HCT116 (cell line): ENCODE data around the gene SUPT3H.

ENCODE experiments used
- ATF3 ChIP-seq: IDR thresholded peaks from 2 replicates; pipeline ENCODE4 v1.6.1; 2012
- EZH2 ChIP-seq: fragments of 200-600 bp; sonication (generic); IDR thresholded peaks from 2 replicates; pipeline ENCODE4 v1.6.1; 2017; ENCODE audit warnings: antibody characterized with exemption, mixed run types
- EZH2phosphoT487 ChIP-seq: fragments of 200-600 bp; IDR thresholded peaks from 2 replicates; pipeline ENCODE4 v1.6.1; 2018; ENCODE audit warnings: antibody characterized with exemption, borderline replicate concordance
- JUND ChIP-seq: IDR thresholded peaks from 2 replicates; pipeline ENCODE4 v1.6.1; 2012
- MAX ChIP-seq: IDR thresholded peaks from 2 replicates; pipeline ENCODE4 v1.6.1; 2012
- POLR2A ChIP-seq: IDR thresholded peaks from 2 replicates; pipeline ENCODE4 v1.7.0; 2011; ENCODE audit warnings: borderline replicate concordance; ENCODE audit not compliant: insufficient read depth, insufficient read length; ENCODE audit errors: extremely low read depth
- POLR2AphosphoS5 ChIP-seq: IDR thresholded peaks from 2 replicates; pipeline ENCODE4 v1.6.1; 2011; ENCODE audit warnings: mild to moderate bottlenecking, low read depth, low read length, moderate library complexity
- RAD21 ChIP-seq: IDR thresholded peaks from 2 replicates; pipeline ENCODE4 v1.6.1; 2012; ENCODE audit warnings: low read depth, mild to moderate bottlenecking
- REST ChIP-seq: IDR thresholded peaks from 2 replicates; pipeline ENCODE4 v1.6.1; 2012; ENCODE audit warnings: low read depth
- SP1 ChIP-seq: IDR thresholded peaks from 2 replicates; pipeline ENCODE4 v1.6.1; 2012; ENCODE audit warnings: low read depth
- SRF ChIP-seq: IDR thresholded peaks from 2 replicates; pipeline ENCODE4 v1.6.1; 2012; ENCODE audit warnings: low read depth
- YY1 ChIP-seq: IDR thresholded peaks from 2 replicates; pipeline ENCODE4 v1.6.1; 2011; ENCODE audit warnings: low read length, low read depth, moderate library complexity, mild to moderate bottlenecking; ENCODE audit not compliant: insufficient replicate concordance; ENCODE audit errors: extremely low read depth
- ZFX ChIP-seq: fragments of 450-650 bp; IDR thresholded peaks from 2 replicates; pipeline ENCODE4 v1.6.1; 2017
- TF ChIP-seq, protein P1 (sequence below), 3 experiments: fragments of 200-600 bp in 1 of 3; sonication (generic) in 1 of 3; IDR thresholded peaks in 2 of 3; conservative IDR thresholded peaks in 1 of 3; 2 replicates each; pipeline ENCODE4 v1.5.1; 2012 to 2017; ENCODE audit warnings: low read depth in 2 of 3, low read length in 2 of 3, antibody characterized with exemption in 1 of 3, borderline replicate concordance in 1 of 3, control low read depth in 1 of 3, mild to moderate bottlenecking in 1 of 3, mixed read lengths in 1 of 3, mixed run types in 1 of 3, moderate library complexity in 1 of 3; ENCODE audit not compliant: insufficient read depth in 1 of 3

DNA sequence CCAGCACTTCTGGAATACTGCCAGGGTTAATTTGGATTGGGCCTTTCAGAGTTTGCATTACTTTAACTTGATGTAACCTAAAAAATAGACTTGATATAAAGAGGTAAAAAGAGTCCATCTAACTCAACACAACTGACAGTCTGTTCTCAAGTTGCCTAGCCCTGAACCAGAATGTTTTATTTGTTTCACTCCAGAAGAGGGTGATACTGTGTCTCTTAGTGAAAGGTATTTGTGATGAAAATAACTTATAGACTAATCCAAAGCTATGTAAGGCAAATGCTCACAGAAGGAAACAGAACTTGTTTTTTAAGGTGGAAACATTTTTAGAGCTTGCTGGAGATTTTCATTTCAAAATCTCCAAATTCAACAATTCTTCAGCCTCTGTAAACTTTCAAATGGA is 518.7 kb downstream of the SUPT3H start:
- TF ChIP-seq POLR2AphosphoS5: no peak
- TF ChIP-seq JUND: no peak
- no peak for TF ChIP-seq REST
- TF ChIP-seq, protein P1, sequence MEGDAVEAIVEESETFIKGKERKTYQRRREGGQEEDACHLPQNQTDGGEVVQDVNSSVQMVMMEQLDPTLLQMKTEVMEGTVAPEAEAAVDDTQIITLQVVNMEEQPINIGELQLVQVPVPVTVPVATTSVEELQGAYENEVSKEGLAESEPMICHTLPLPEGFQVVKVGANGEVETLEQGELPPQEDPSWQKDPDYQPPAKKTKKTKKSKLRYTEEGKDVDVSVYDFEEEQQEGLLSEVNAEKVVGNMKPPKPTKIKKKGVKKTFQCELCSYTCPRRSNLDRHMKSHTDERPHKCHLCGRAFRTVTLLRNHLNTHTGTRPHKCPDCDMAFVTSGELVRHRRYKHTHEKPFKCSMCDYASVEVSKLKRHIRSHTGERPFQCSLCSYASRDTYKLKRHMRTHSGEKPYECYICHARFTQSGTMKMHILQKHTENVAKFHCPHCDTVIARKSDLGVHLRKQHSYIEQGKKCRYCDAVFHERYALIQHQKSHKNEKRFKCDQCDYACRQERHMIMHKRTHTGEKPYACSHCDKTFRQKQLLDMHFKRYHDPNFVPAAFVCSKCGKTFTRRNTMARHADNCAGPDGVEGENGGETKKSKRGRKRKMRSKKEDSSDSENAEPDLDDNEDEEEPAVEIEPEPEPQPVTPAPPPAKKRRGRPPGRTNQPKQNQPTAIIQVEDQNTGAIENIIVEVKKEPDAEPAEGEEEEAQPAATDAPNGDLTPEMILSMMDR (IDR thresholded peaks at IDR 0.05 in 2 of 3, conservative IDR thresholded peaks at IDR 0.05 in 1 of 3; ENCODE audit: borderline replicate concordance in 1 of 3, insufficient read depth in 1 of 3, low read depth in 2 of 3, low read length in 2 of 3): no peak
- TF ChIP-seq POLR2A: no peak
- TF ChIP-seq SP1: no peak
- no peak for TF ChIP-seq EZH2
- no peak for TF ChIP-seq ATF3
- no peak for TF ChIP-seq MAX
- TF ChIP-seq YY1: no peak
- TF ChIP-seq EZH2phosphoT487: no peak
- no peak for TF ChIP-seq ZFX
- TF ChIP-seq SRF: no peak
- peak; percentile 16; the same call in 1 of the 2 replicates for TF ChIP-seq RAD21
